AG10803 (cell line): ENCODE measurements around the gene IFT88.
"Not testable (repeated sequence)": the region's sequence is repeated elsewhere in the genome, so short reads cannot be mapped to it uniquely, and the experiment has no call there.

ENCODE experiments used
- DNase-seq: peaks from one replicate; pipeline ENCODE4 v3.0.0; 2010; ENCODE audit warnings: low read depth
- H3K4me3 ChIP-seq: 2 replicates; pipeline ENCODE4 v1.5.1; 2011; ENCODE audit warnings: mild to moderate bottlenecking, low read length, control low read depth
- TF ChIP-seq, protein P1 (sequence below): conservative IDR thresholded peaks from 2 replicates; pipeline ENCODE4 v1.5.1; 2011; ENCODE audit warnings: mild to moderate bottlenecking, low read length, control low read depth, inconsistent platforms

The IFT88 gene

DNA sequence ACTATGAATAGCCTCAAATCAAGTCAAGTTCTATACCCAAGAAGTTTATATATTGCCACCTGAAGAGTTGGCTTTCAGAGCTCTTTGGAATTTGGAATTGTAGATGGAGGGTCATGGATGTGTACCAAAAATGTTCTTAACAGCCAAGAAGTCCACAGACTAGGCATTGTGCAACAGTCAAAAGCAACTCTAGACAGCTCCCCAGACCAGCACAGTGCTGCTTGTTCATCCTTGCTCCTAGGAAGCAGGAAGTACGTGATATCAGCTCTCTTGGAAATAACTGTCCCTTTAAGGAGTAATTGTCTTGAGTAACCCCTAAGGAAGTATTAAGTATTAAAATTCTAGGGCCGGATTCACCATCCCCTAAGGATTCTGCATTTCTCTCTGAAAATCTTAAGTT lies 105.8 kb downstream of the IFT88 start:
- H3K4me3 ChIP-seq, result no peak overlapping the region
- TF ChIP-seq, protein P1, sequence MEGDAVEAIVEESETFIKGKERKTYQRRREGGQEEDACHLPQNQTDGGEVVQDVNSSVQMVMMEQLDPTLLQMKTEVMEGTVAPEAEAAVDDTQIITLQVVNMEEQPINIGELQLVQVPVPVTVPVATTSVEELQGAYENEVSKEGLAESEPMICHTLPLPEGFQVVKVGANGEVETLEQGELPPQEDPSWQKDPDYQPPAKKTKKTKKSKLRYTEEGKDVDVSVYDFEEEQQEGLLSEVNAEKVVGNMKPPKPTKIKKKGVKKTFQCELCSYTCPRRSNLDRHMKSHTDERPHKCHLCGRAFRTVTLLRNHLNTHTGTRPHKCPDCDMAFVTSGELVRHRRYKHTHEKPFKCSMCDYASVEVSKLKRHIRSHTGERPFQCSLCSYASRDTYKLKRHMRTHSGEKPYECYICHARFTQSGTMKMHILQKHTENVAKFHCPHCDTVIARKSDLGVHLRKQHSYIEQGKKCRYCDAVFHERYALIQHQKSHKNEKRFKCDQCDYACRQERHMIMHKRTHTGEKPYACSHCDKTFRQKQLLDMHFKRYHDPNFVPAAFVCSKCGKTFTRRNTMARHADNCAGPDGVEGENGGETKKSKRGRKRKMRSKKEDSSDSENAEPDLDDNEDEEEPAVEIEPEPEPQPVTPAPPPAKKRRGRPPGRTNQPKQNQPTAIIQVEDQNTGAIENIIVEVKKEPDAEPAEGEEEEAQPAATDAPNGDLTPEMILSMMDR, result no peak
- peak; percentile 71 for DNase-seq

DNA sequence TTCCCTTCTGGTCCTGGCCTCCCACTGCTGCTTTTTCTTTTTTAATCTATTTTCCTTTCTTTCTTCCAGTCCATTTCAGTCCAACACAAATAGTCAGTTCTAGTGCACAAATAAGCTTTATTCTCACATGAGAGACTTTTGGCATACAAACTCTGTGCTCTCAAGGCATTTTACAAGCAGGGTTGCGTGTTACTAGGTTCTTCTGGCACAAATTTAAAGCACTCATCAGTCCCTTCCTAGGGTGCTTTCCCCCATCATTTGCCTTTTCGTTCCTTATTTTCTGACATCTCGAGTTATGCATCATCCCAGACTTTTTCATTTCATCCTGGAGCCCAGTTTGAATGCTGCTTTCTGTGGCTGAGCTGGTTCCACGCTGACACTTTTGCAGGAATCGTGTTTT lies 106.8 kb downstream of the IFT88 start:
- H3K4me3 ChIP-seq, result no peak overlapping the region
- TF ChIP-seq, protein P1, result no peak
- DNase-seq, result no peak

DNA sequence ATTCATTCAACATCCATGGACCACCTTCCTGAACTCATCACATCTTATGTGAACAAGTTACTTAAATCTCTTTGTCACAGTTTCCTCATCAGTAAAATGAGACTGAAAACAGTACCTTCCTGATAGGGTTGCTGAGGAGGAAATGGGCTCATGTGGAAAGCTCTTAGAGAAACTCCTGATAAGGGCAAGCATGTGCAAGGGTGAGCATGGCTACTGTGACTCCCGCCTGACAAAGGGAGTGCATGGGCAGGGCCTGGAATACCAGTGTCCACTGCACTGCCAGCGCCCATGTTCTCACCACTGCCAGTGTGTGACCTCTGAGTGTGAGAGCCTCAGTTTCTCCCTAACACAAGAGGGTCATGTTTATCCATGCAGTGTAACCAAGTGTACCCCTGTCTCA lies 109.3 kb downstream of the IFT88 start:
- H3K4me3 ChIP-seq, result no peak overlapping the region
- TF ChIP-seq, protein P1, result no peak
- no peak for DNase-seq

DNA sequence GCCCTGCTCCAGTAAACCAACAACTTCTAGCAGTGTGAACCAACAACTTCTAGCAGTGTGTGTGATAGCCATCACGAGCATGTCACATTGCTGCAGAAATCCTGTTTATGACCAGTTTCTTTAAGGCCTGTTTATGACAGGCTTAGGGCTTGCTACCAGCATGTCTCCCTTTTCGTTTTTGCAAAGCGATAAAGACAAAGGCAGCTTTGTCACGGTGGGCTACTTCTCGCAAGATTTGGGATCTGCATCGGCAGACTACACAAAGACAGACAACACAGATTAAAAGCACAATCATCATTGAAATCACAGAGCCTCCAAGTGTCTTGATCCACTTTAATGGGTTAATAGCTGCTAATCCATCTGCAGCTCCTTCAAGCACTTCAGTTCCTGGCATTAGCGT lies 111.6 kb downstream of the IFT88 start:
- not testable (repeated sequence) for H3K4me3 ChIP-seq, DNase-seq

DNA sequence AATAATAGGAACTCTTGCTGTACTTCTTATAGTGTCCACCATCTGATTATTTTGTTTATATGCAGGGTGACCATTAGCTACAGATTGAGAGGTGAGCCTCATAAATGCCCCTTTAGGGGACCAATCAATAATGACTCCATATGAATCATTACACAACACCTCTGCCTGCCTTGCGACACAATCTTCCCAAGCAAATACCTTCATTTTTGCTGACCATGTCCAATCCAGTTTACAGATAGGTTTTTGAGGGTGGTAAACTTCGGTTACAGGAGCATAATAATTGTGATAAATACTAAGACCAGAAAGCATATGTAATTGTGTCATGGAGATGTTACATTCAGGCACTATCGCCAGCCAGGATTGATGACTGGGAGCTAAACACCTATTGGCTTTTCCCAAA lies 112.9 kb downstream of the IFT88 start:
- TF ChIP-seq, protein P1, result no peak
- no peak overlapping the region for H3K4me3 ChIP-seq
- peak; percentile 12 for DNase-seq

DNA sequence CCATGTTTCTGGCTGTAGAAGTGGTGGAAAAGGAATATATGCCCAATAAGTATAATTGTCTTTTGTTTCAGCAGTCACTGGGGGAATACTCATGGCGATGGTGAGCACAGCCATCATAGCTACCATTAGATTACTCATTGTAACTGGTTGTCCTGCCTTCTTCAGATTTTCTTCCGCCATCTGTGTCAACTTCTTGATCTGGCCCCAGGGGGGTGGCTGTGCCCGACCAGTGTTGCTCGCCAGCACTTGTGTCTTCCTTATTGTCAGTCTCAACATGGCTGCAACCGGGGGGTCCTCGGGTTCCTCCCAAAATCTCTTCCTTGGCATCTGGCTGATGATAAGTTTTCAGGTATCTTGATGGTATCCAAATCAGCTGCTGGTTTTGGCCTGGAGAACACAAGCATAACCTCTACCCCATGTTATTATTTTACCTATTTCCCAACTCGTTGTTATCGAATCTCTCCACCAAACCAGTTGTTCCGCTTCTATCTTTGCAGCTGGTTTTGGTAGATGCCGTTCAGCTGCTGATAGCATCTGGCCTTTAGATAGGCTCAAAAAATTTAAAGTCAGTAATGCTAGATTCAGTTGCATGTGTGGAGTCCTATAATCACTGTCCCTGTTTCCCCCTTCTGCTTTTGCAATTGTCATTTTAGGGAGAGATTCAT lies 113.6 kb downstream of the IFT88 start:
- no peak for DNase-seq
- TF ChIP-seq, protein P1, result no peak

DNA sequence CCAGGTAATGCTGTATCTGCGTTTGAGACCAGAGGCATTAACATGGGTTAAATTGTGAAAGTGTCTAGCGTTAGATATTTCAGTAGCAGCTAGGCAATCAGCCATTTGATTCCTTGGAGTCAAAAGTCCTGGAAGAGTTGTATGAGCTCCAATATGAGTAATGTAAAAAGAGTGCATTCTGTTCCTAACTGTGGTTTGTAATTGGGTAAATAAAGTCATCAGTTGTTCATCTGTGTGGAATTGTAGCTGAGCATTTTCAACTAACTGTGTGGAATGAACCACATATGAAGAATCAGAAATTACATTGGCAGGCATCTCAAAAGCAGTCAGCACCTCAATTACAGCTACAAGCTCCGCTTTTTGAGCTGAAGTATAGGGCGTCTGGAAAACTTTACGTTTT lies 114.5 kb downstream of the IFT88 start:
- DNase-seq, result peak; percentile 90
- H3K4me3 ChIP-seq, result not testable (repeated sequence)

More for the DNA sequence above, 113.6 kb downstream of the IFT88 start:
- H3K4me3 ChIP-seq, result no peak overlapping the region

DNA sequence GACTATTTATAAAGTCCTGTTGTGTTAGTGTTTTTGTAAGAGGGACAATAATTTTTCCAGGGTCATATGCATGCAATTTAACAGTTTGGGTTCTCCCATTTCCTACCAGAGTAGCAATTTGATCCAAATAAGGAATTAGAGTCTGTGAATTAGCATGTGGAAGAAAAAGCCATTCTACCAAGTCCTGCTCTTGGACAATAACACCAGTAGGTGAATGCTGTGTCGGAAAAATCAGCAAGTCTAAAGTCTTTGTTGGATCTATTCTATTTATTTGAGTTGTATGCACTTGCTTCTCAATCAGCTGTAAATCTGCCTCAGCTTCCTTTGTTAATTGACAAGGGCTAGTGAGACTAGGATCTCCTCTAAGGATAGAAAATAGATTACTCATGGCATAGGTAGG lies 115.1 kb downstream of the IFT88 start:
- TF ChIP-seq, protein P1, result no peak
- DNase-seq, result no peak
- H3K4me3 ChIP-seq, result no peak overlapping the region
